Stimulated activated naive B cell treated with anti-CD40 and anti-IgM and Interleukin-4, amounts not matched to agents 10 μg/mL and 1 μg/mL and 100 μg/mL, for 72 hours (primary cell): ENCODE results near the gene HNRNPA0.

Experiments
- ATAC-seq, 2 donors: fragments of 150-1000 bp; cut with Tn5 transposase; replicated peaks; 2 replicates each; pipeline ENCODE4 v1.10.0; 2021; ENCODE audit warnings: moderate library complexity in 1 of 2
- DNase-seq: peaks from one replicate; pipeline ENCODE4 v3.0.0; 2021
- H3K27ac Mint-ChIP-seq: one replicate; pipeline ENCODE4 v1.8.0; 2022; ENCODE audit warnings: mild to moderate bottlenecking, mixed read lengths
- H3K27me3 Mint-ChIP-seq, 2 donors: one replicate each; pipeline ENCODE4 v1.8.0; 2022; ENCODE audit warnings: mixed read lengths in 2 of 2
- H3K36me3 Mint-ChIP-seq, 2 donors: one replicate each; pipeline ENCODE4 v1.8.0; 2022; ENCODE audit warnings: mixed read lengths in 2 of 2, mild to moderate bottlenecking in 1 of 2
- H3K4me1 Mint-ChIP-seq, 2 donors: one replicate each; pipeline ENCODE4 v1.8.0; 2022; ENCODE audit warnings: mixed read lengths in 2 of 2, mild to moderate bottlenecking in 1 of 2
- H3K4me3 Mint-ChIP-seq, 2 donors: one replicate each; pipeline ENCODE4 v1.8.0; 2022; ENCODE audit warnings: mild to moderate bottlenecking in 2 of 2, mixed read lengths in 2 of 2, moderate library complexity in 1 of 2
- H3K9me3 Mint-ChIP-seq, 2 donors: one replicate each; pipeline ENCODE4 v1.8.0; 2022; ENCODE audit warnings: mixed read lengths in 2 of 2, mild to moderate bottlenecking in 1 of 2

HNRNPA0 gene

GRCh38 chr5:137741718-137742117 lies 12.4 kb downstream of the HNRNPA0 start:
- Mint-ChIP-seq H3K4me3 (no peak overlapping the region), H3K27ac (no peak overlapping the region), H3K27me3 (no peaks in the 10 kb centered on the region), H3K36me3 (peaks cover 0 to 5% of the 10 kb centered on the region in 2 donors), H3K9me3 (peaks cover 2 to 3% of the 10 kb centered on the region in 2 donors), H3K4me1 (peaks cover 0 to 3% of the 10 kb centered on the region in 2 donors)
- ATAC-seq, result no peak
- no peak for DNase-seq

GRCh38 chr5:137739737-137740136 lies 14.4 kb downstream of the HNRNPA0 start:
- H3K36me3 Mint-ChIP-seq, result peaks cover 0 to 5% of the 10 kb centered on the region in 2 donors
- peaks cover 2 to 3% of the 10 kb centered on the region in 2 donors for H3K9me3 Mint-ChIP-seq
- H3K27ac Mint-ChIP-seq, result no peak overlapping the region
- peaks cover 0 to 3% of the 10 kb centered on the region in 2 donors for H3K4me1 Mint-ChIP-seq
- DNase-seq (no peak), ATAC-seq (no peak)
- H3K4me3 Mint-ChIP-seq, result no peak overlapping the region
- no peaks in the 10 kb centered on the region for H3K27me3 Mint-ChIP-seq

DNA sequence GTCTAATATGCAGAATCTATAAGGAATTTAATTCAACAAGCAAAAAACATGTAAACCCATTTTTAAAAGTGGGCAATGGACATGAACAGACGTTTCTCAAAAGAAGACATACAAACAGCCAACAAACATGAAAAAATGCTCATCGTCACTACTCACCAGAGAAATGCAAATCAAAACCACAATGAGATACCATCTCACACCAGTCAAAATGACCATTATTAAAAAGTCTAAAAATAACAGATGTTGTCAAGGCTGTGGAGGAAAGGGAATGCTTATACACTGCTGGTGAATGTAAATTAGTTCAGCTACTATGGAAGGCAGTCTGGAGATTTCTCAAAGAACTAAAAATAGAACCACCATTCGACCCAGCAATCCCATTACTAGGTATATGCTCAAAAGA lies 15.2 kb downstream of the HNRNPA0 start:
- peaks cover 0 to 5% of the 10 kb centered on the region in 2 donors for H3K36me3 Mint-ChIP-seq

DNA sequence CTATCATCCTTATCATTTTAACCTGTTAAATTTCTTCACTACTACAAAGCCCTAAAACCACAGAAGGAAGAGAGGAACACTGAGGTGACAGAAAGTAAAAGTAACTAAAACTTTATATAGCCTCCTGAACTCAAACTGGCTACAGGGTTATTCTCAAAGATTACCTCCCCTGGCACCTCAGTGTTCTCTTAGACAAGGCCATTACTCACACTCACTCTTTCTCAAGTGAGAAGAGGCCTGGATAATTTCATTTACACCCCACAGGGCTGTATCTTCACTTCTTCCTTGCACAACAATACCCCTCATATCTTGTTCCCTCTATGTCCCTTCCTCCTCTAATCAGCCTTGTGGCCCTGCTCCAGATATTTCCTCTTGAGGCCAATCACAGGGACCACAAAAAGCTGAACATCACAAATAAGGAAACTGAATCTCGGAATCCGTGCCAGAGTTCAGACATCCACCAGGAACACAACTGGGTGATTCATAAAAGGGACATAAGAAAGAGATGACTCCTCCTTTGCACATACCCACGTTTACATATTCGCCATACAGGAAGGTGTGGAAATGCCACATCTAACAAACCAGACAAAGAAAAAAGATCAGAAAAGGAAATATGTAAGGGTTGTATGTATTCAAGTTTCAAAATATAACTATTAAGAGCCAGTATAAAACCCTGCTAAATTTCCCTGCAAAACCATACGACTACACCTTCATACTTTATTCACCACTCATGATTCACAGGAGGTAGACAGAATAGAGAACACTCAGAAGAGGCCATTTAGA lies 16.6 kb downstream of the HNRNPA0 start:
- Mint-ChIP-seq H3K27me3 (no peaks in the 10 kb centered on the region), H3K4me3 (no peak overlapping the region), H3K27ac (no peak overlapping the region), H3K4me1 (peaks cover 0 to 9% of the 10 kb centered on the region in 2 donors), H3K36me3 (peaks cover 0 to 5% of the 10 kb centered on the region in 2 donors), H3K9me3 (peaks cover 2 to 3% of the 10 kb centered on the region in 2 donors)
- DNase-seq, result no peak
- no peak for ATAC-seq

More for the DNA sequence above, 15.2 kb downstream of the HNRNPA0 start:
- Mint-ChIP-seq H3K27me3 (no peaks in the 10 kb centered on the region), H3K9me3 (peaks cover 2 to 3% of the 10 kb centered on the region in 2 donors), H3K4me3 (no peak overlapping the region), H3K4me1 (peaks cover 0 to 9% of the 10 kb centered on the region in 2 donors), H3K27ac (no peak overlapping the region)
- DNase-seq (no peak), ATAC-seq (no peak)

- DNase-seq, result no peak
- no peak for ATAC-seq
- Mint-ChIP-seq H3K27ac (no peak overlapping the region), H3K4me1 (peaks cover 0 to 9% of the 10 kb centered on the region in 2 donors), H3K27me3 (no peaks in the 10 kb centered on the region), H3K9me3 (peaks cover 2 to 3% of the 10 kb centered on the region in 2 donors), H3K36me3 (peaks cover 0 to 5% of the 10 kb centered on the region in 2 donors), H3K4me3 (no peak overlapping the region)
Observed at GRCh38 chr5:137736496-137736895, 17.7 kb downstream of the HNRNPA0 start.

DNA sequence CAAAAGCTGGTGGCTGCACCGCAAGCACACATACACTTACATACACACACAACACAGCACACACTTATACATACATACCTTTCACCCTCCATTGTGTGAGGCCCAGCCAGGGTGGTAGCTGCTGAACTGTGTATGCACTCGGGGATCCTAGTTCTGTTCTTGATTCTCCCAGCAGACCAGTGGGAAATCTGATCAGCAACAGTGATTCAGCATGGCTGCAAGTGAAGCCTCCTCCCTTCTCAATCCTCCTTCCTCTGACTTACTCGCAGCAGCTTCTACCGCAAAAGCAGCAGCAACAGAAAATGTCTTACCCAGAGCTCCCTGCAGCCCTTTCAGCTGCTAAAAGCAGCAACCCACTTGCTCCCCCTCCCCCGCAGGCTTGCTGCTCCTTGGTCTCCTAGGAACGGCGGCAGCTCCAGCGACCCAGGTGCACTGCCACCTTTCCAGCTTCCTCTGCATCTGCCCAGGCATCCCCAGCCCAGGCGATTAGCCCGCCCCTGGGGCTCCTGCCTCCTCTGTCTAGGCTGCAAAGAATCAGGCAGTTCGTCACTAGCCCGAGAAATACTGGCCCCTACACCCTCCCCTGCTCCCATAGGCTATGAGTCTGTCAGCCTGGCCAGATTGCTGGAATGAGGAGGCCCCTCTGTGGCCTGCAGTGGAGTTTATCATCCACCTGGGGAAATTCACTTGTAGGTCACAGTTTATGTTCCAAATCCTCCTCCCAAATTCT lies 18.4 kb downstream of the HNRNPA0 start, which contains the start of gene KLHL3:
KLHL3 (minus strand) TSS at position 535 of the 730 bp plus-strand sequence; CDS start at position 92, 443 bp downstream.
- no peak within 1 kb of the TSS for H3K4me3 Mint-ChIP-seq
- no peaks in the 10 kb centered on the region for H3K27me3 Mint-ChIP-seq
- H3K9me3 Mint-ChIP-seq, result peaks cover 2 to 3% of the 10 kb centered on the region in 2 donors
- no peak within 1 kb of the TSS for H3K27ac Mint-ChIP-seq
- ATAC-seq (peak; percentile 75), DNase-seq (peak; percentile 6)
- peaks cover 0 to 5% of the 10 kb centered on the region in 2 donors for H3K36me3 Mint-ChIP-seq
- H3K4me1 Mint-ChIP-seq, result peaks cover 0 to 9% of the 10 kb centered on the region in 2 donors

- Mint-ChIP-seq H3K4me1 (peaks cover 0 to 9% of the 10 kb centered on the region in 2 donors), H3K9me3 (peaks cover 2 to 3% of the 10 kb centered on the region in 2 donors), H3K27ac (no peak overlapping the region), H3K27me3 (no peaks in the 10 kb centered on the region), H3K4me3 (no peak overlapping the region), H3K36me3 (peaks cover 0 to 5% of the 10 kb centered on the region in 2 donors)
- peak; percentile 49 to 54 for ATAC-seq
- DNase-seq, result no peak
Observed at GRCh38 chr5:137734962-137735554, 19.1 kb downstream of the HNRNPA0 start.

DNA sequence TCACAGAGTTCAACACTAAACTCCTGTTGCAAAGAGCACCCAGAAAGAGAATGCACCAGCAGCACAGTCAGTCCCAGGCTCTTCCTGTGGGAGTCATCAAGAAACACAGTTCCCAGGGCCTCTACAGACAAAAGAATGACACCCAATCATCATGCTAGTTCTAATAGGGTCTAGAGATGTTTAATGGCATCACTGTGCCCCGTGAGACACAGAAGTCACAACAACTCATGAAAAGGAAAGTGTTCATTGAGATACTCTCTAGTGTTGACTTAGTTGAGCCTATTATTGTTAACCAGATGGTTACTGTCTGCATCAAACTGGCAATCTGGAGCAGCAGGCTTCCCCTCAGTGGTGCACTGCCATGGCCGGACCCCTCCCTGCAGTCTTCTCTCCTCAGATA lies 19.8 kb downstream of the HNRNPA0 start:
- H3K9me3 Mint-ChIP-seq, result peaks cover 2 to 3% of the 10 kb centered on the region in 2 donors
- H3K27me3 Mint-ChIP-seq, result no peaks in the 10 kb centered on the region
- ATAC-seq, result no peak
- no peak overlapping the region for H3K27ac Mint-ChIP-seq
- peaks cover 0 to 5% of the 10 kb centered on the region in 2 donors for H3K36me3 Mint-ChIP-seq
- H3K4me3 Mint-ChIP-seq, result no peak overlapping the region
- no peak for DNase-seq
- H3K4me1 Mint-ChIP-seq, result peaks cover 0 to 9% of the 10 kb centered on the region in 2 donors

DNA sequence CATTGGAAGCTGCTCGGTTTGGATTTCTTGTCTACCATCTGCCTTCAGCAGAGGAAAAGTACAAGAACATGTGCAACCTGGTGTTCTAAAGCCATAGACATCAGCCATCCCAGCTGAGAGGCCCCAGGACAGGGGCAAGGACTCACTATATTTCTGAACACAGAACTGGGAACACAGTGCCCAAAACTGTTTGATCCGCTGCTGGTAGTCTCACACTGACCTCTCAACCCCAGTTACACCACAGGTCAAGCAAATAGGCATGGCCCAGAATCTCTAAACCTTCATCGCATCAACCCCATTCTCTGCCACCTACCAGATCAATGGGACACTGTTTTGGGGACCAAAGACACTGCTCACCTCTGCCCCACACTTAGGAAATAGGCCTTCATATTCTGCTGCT lies 20.2 kb downstream of the HNRNPA0 start:
- H3K27ac Mint-ChIP-seq, result no peak overlapping the region
- peaks cover 2 to 3% of the 10 kb centered on the region in 2 donors for H3K9me3 Mint-ChIP-seq
- ATAC-seq (no peak), DNase-seq (no peak)
- no peak overlapping the region for H3K4me3 Mint-ChIP-seq
- peaks cover 0 to 9% of the 10 kb centered on the region in 2 donors for H3K4me1 Mint-ChIP-seq
- H3K27me3 Mint-ChIP-seq, result no peaks in the 10 kb centered on the region
- peaks cover 0 to 5% of the 10 kb centered on the region in 2 donors for H3K36me3 Mint-ChIP-seq

- peaks cover 2% of the 10 kb centered on the region in 2 donors for H3K9me3 Mint-ChIP-seq
- peaks cover 0 to 9% of the 10 kb centered on the region in 2 donors for H3K4me1 Mint-ChIP-seq
- H3K27me3 Mint-ChIP-seq, result no peaks in the 10 kb centered on the region
- ATAC-seq, result no peak
- peaks cover 0 to 4% of the 10 kb centered on the region in 2 donors for H3K36me3 Mint-ChIP-seq
- no peak for DNase-seq
- H3K27ac Mint-ChIP-seq, result no peak overlapping the region
- no peak overlapping the region for H3K4me3 Mint-ChIP-seq
Observed at GRCh38 chr5:137733006-137733405, 21.2 kb downstream of the HNRNPA0 start.

DNA sequence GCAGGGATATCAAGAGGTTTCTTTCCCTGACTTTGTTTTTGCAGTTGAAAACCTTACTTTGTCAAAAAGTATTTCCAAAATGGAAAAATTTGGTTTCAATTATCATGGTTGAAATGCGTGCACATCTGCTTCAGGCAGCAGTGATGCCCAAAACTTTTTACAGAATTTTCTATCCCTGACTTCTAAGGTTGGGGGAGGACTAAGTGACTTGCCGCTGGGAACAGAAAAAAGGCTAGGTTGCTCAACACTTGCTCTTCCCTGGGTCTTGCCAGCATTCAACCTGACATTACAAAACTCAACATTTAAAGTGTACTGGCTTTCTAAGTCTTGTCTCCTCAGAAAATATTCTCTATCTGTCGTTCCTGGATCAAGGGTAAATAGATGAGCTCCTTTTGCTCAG lies 23.0 kb downstream of the HNRNPA0 start:
- Mint-ChIP-seq H3K4me1 (peaks cover 0 to 6% of the 10 kb centered on the region in 2 donors), H3K36me3 (no peaks in the 10 kb centered on the region), H3K27me3 (no peaks in the 10 kb centered on the region), H3K9me3 (no peaks in the 10 kb centered on the region), H3K4me3 (no peak overlapping the region), H3K27ac (no peak overlapping the region)
- DNase-seq (no peak), ATAC-seq (no peak)

DNA sequence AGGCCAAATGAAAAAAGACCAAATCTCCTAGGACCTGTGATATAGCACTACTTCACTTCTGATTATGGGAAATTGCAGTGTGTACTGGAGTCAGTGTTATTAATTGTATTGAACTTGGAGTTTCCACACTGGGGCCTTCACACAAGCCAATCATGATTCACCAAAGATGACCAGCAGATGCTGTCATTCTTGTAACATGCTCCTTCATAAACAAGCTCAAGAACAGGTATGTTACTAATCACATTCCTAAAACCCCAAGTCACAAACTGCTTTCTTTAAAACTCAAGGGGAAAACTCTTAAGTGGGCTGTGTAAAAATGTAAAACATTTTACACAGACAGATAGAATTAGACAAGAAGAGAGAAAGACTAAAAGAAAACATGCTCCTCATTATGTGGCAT lies 23.8 kb downstream of the HNRNPA0 start:
- H3K27me3 Mint-ChIP-seq, result no peaks in the 10 kb centered on the region
- H3K4me3 Mint-ChIP-seq, result no peak overlapping the region
- DNase-seq, result no peak
- no peak overlapping the region for H3K27ac Mint-ChIP-seq
- H3K36me3 Mint-ChIP-seq, result no peaks in the 10 kb centered on the region
- H3K9me3 Mint-ChIP-seq, result no peaks in the 10 kb centered on the region
- ATAC-seq, result no peak
- peaks cover 0 to 6% of the 10 kb centered on the region in 2 donors for H3K4me1 Mint-ChIP-seq

GRCh38 chr5:137728048-137728447 lies 26.1 kb downstream of the HNRNPA0 start:
- ATAC-seq (no peak), DNase-seq (no peak)
- Mint-ChIP-seq H3K27me3 (no peaks in the 10 kb centered on the region), H3K9me3 (no peaks in the 10 kb centered on the region), H3K27ac (no peak overlapping the region), H3K4me3 (no peak overlapping the region), H3K36me3 (no peaks in the 10 kb centered on the region), H3K4me1 (no peaks in the 10 kb centered on the region)

DNA sequence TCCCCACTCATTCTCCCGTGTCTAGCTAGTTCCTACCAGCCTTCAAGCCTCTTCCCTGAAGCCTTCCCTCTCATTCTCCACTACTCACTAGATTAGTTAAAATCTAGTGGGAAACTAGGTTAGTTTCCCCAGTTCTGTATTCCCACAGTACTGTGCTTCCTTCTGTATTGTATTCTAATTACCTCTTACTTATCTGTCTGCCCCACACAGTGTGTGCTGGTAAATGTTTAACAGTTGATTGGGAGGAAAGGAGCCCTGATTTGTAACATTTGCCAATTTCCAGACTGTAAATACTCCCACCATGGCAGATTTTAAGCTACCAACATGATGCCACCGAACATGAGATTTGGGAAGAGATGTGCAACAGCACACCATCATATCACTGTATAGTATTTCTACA lies 26.5 kb downstream of the HNRNPA0 start:
- Mint-ChIP-seq H3K27ac (no peak overlapping the region), H3K36me3 (no peaks in the 10 kb centered on the region), H3K4me1 (no peaks in the 10 kb centered on the region), H3K27me3 (no peaks in the 10 kb centered on the region), H3K9me3 (no peaks in the 10 kb centered on the region), H3K4me3 (no peak overlapping the region)
- DNase-seq (no peak), ATAC-seq (no peak)
